Measurements from ENCODE around the gene TMEM53. TPM values are rescaled to one million over a fixed set of nuclear protein-coding genes. Genes with fewer than 3 reads are reported as not detected.

Gene TMEM53
- total and polyA plus RNA-seq, 2 donors (not counting 1 experiment from before 2014, with no cell fraction given): 8.1 to 11.6 TPM

DNA sequence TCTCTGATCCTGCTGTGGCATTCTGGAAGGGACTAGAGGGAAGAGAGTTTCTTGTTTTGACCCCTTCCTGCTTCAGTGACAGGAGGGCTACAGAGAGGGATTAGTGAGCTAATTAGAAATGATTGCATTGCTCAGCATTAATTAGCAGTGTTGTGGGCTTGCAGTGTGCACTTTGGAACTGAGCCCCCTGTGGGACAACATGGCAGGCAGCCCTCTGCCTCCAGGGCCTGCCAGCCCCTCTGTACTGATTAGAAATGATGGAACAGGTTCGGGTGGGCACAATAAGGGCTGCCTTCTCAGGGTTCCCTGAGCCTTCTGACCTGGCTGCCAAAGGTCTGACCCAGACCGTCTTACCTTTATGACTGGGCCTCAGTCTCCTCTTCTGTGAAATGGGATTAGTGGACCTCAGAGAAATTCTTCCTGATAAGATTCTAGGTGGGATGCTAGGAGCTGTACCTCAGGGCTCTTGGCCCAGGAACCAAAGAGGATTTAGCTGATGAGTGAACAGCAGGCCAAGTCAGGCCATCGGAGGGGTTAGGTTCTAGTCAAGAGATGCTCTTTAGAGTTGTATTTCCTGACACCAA is 39.6 kb downstream of the TMEM53 start:
- Histone ChIP-seq H3K9ac (ENCODE audit: insufficient read depth, low read length) (no peak overlapping the region), H4K20me1 (ENCODE audit: control insufficient read depth, extremely low read depth, insufficient read depth, low read length) (no peaks in the 10 kb centered on the region), H3K4me2 (ENCODE audit: extremely low read depth, insufficient read depth, low read length) (no peak overlapping the region), H3K36me3 (ENCODE audit: control insufficient read depth, insufficient read depth, low read length) (peaks cover 15% of the 10 kb centered on the region), H3K27ac (ENCODE audit: insufficient read depth, low read length) (no peak overlapping the region), H3K27me3 (ENCODE audit: control insufficient read depth, insufficient read depth, low read length) (no peaks in the 10 kb centered on the region), H2AFZ (ENCODE audit: low read length) (no peak overlapping the region), H3K4me1 (ENCODE audit: control insufficient read depth, extremely low read depth, insufficient read depth, low read length) (peaks cover 10% of the 10 kb centered on the region), H3K9me3 (ENCODE audit: control insufficient read depth, insufficient read depth, low read depth, low read length) (no peaks in the 10 kb centered on the region), H3K4me3 (replicated peaks in 1 of 4; ENCODE audit: control extremely low read depth in 1 of 4, insufficient read depth in 1 of 4, low read depth in 3 of 4, low read length in 4 of 4) (no peak overlapping the region), H3K79me2 (ENCODE audit: control insufficient read depth, insufficient read depth, low read length) (peaks cover 15% of the 10 kb centered on the region)
- no peak for DNase-seq (ENCODE audit: low read depth in 2 of 2)
- no peak for TF ChIP-seq EZH2 (IDR thresholded peaks at IDR 0.05; ENCODE audit: low read length, missing control alignments)
- TF ChIP-seq, protein P1, sequence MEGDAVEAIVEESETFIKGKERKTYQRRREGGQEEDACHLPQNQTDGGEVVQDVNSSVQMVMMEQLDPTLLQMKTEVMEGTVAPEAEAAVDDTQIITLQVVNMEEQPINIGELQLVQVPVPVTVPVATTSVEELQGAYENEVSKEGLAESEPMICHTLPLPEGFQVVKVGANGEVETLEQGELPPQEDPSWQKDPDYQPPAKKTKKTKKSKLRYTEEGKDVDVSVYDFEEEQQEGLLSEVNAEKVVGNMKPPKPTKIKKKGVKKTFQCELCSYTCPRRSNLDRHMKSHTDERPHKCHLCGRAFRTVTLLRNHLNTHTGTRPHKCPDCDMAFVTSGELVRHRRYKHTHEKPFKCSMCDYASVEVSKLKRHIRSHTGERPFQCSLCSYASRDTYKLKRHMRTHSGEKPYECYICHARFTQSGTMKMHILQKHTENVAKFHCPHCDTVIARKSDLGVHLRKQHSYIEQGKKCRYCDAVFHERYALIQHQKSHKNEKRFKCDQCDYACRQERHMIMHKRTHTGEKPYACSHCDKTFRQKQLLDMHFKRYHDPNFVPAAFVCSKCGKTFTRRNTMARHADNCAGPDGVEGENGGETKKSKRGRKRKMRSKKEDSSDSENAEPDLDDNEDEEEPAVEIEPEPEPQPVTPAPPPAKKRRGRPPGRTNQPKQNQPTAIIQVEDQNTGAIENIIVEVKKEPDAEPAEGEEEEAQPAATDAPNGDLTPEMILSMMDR (conservative IDR thresholded peaks at IDR 0.05 in 1 of 2, IDR thresholded peaks at IDR 0.05 in 1 of 2; ENCODE audit: low read depth in 1 of 2, low read length in 2 of 2): no peak

DNA sequence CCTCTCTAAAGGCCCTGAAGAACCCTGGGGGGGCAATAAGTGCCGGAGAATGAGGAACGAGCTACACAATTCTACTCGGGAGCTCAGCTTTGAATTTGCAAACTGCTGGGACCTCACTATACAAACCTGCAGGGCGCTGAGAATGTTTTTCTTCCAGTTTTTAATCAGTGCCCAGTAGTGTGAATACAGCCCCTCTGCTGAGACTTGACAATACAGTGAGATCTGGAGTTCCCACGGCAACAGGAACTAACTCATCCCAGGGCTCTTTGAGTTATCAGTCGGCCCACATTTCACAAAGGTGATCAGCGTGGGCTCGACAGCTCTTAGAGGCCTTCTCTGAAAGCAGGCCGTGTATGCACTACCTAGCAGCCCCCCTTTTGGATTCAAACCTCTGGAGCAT is 41.7 kb downstream of the TMEM53 start:
- Histone ChIP-seq H3K27ac (ENCODE audit: insufficient read depth, low read length) (peak overlapping the region; percentile 56), H2AFZ (ENCODE audit: low read length) (peak overlapping the region; percentile 38), H3K36me3 (ENCODE audit: control insufficient read depth, insufficient read depth, low read length) (peaks cover 13% of the 10 kb centered on the region), H3K9ac (ENCODE audit: insufficient read depth, low read length) (peak overlapping the region; percentile 75), H3K4me2 (ENCODE audit: extremely low read depth, insufficient read depth, low read length) (peak overlapping the region; percentile 88), H4K20me1 (ENCODE audit: control insufficient read depth, extremely low read depth, insufficient read depth, low read length) (no peaks in the 10 kb centered on the region), H3K27me3 (ENCODE audit: control insufficient read depth, insufficient read depth, low read length) (no peaks in the 10 kb centered on the region), H3K4me1 (ENCODE audit: control insufficient read depth, extremely low read depth, insufficient read depth, low read length) (peaks cover 16% of the 10 kb centered on the region), H3K4me3 (replicated peaks in 1 of 4; ENCODE audit: control extremely low read depth in 1 of 4, insufficient read depth in 1 of 4, low read depth in 3 of 4, low read length in 4 of 4) (peak overlapping the region; percentile 63 to 74 (median 70)), H3K79me2 (ENCODE audit: control insufficient read depth, insufficient read depth, low read length) (peaks cover 15% of the 10 kb centered on the region), H3K9me3 (ENCODE audit: control insufficient read depth, insufficient read depth, low read depth, low read length) (no peaks in the 10 kb centered on the region)
- no peak for DNase-seq (ENCODE audit: low read depth in 2 of 2)
- TF ChIP-seq, protein P1 (conservative IDR thresholded peaks at IDR 0.05 in 1 of 2, IDR thresholded peaks at IDR 0.05 in 1 of 2; ENCODE audit: low read depth in 1 of 2, low read length in 2 of 2): no peak
- TF ChIP-seq EZH2 (IDR thresholded peaks at IDR 0.05; ENCODE audit: low read length, missing control alignments): no peak

DNA sequence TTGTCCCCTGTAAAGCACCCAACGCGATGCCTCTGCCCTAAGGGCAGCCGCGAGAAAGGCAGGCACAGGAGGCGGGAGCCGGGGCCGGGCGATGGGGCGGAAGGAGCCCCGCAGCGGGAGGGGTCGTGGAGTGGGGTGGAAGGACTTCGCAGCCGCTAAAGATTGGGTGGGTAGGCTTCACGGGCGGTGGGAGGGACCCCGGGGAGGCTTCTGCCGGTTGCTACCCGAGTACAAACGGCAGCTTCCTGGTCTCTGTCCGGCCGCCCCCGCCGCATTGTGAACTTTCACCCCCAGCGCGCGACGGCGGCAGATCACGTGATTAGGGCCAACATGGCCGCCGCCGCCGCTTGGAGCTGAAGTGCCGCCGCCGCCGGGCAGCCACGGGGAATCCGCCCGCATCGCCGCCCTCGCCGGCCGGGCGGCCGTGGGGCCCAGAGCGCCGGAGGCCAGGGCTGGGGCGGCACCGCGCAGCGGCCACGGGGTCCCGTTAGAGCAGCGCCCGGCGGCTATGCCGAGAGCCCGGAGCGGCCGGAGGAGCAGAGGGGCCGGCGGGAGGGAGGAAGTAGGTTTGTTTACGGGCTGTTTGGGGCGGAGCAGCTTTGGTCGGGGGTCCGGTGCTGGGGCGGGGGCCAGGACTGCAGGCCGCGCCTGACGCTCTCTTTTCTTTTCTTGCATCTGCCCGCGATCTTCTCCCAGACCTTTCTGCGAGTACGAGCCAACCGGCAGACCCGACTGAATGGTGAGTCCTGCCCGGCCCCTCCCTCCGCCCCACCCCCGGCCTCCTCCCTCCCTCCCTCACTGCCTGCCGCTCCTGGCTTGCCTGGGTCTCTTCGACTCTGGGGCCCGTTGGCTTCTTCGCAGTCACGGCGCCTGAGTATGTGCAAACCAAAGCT is 42.4 kb downstream of the TMEM53 start:
- peak overlapping the region; percentile 63 to 74 (median 70) for H3K4me3 ChIP-seq (replicated peaks in 1 of 4; ENCODE audit: control extremely low read depth in 1 of 4, insufficient read depth in 1 of 4, low read depth in 3 of 4, low read length in 4 of 4)
- peak overlapping the region; percentile 88 for H3K4me2 ChIP-seq (ENCODE audit: extremely low read depth, insufficient read depth, low read length)
- H3K4me1 ChIP-seq (ENCODE audit: control insufficient read depth, extremely low read depth, insufficient read depth, low read length): peaks cover 16% of the 10 kb centered on the region
- peak overlapping the region; percentile 91 for H3K27ac ChIP-seq (ENCODE audit: insufficient read depth, low read length)
- DNase-seq (ENCODE audit: low read depth in 2 of 2): peak; percentile 84 to 86
- H3K27me3 ChIP-seq (ENCODE audit: control insufficient read depth, insufficient read depth, low read length): no peaks in the 10 kb centered on the region
- H3K9ac ChIP-seq (ENCODE audit: insufficient read depth, low read length): peak overlapping the region; percentile 81
- H3K9me3 ChIP-seq (ENCODE audit: control insufficient read depth, insufficient read depth, low read depth, low read length): no peaks in the 10 kb centered on the region
- H4K20me1 ChIP-seq (ENCODE audit: control insufficient read depth, extremely low read depth, insufficient read depth, low read length): no peaks in the 10 kb centered on the region
- peak overlapping the region; percentile 64 for H2AFZ ChIP-seq (ENCODE audit: low read length)
- H3K79me2 ChIP-seq (ENCODE audit: control insufficient read depth, insufficient read depth, low read length): peaks cover 15% of the 10 kb centered on the region
- H3K36me3 ChIP-seq (ENCODE audit: control insufficient read depth, insufficient read depth, low read length): peaks cover 10% of the 10 kb centered on the region
- TF ChIP-seq, protein P1 (conservative IDR thresholded peaks at IDR 0.05 in 1 of 2, IDR thresholded peaks at IDR 0.05 in 1 of 2; ENCODE audit: low read depth in 1 of 2, low read length in 2 of 2): no peak
- no peak for TF ChIP-seq EZH2 (IDR thresholded peaks at IDR 0.05; ENCODE audit: low read length, missing control alignments)
